Ovary (tissue), 3 donors: Measurements from ENCODE around the gene CALHM6.

Source experiments
- EP300 ChIP-seq: sonication (generic); formaldehyde crosslinking; IDR thresholded peaks from one replicate; pipeline ENCODE4 v1.6.1; 2017; ENCODE audit warnings: antibody characterized with exemption
- TF ChIP-seq, protein P1 (sequence below), 3 donors: fragments of 450-650 bp in 2 of 3; fragments of 200-600 bp in 1 of 3; IDR thresholded peaks; one replicate each; pipeline versions ENCODE4 v1.5.1 to v1.8.0; 2016 to 2022; ENCODE audit warnings: antibody characterized with exemption in 3 of 3, mild to moderate bottlenecking in 1 of 3
- donor health status: DM: no; HTN: no; CAD: no.

DNA sequence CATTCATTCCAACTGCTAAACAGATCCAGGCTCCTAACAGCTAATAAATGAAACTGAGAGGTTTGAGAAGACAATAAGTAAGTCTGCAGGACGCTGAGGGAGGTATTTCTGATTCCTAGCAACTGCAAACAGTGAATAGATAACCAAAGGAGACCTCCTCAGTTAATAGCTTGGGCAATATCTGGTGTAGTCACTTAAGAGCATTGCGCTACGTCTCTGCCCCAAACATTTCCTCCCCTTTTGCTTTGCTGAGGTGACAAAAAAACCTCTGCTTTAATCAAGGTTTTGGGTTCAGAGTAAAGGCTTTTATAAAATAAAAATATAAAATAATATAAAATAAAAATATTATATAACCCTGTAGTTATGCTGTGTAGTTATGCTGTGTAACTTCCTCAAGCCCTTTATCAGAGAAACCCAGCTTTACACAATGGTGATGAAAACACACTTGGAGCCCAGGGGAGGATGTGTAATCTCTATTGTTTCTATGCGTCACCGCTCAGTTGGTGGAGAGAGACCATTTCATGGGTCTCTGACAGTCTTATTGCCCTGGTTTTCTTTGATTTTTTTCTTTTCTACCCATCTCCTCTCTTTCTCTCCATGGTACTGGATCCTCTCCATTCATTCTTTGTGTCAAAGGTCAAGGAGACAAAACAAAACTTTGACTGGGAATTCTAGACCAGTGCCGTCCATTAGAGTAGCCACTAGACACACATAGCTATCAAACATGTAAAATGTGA lies 31.3 kb downstream of the CALHM6 start:
- TF ChIP-seq, protein P1, sequence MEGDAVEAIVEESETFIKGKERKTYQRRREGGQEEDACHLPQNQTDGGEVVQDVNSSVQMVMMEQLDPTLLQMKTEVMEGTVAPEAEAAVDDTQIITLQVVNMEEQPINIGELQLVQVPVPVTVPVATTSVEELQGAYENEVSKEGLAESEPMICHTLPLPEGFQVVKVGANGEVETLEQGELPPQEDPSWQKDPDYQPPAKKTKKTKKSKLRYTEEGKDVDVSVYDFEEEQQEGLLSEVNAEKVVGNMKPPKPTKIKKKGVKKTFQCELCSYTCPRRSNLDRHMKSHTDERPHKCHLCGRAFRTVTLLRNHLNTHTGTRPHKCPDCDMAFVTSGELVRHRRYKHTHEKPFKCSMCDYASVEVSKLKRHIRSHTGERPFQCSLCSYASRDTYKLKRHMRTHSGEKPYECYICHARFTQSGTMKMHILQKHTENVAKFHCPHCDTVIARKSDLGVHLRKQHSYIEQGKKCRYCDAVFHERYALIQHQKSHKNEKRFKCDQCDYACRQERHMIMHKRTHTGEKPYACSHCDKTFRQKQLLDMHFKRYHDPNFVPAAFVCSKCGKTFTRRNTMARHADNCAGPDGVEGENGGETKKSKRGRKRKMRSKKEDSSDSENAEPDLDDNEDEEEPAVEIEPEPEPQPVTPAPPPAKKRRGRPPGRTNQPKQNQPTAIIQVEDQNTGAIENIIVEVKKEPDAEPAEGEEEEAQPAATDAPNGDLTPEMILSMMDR (IDR thresholded peaks at IDR 0.05): no peak
- no peak for TF ChIP-seq EP300
